Right renal pelvis (tissue), 4 donors: ENCODE data around the gene TPO. TPM values are rescaled to one million over a fixed set of nuclear protein-coding genes. Genes with fewer than 3 reads are reported as not detected.
"Not testable (repeated sequence)": the region's sequence is repeated elsewhere in the genome, so short reads cannot be mapped to it uniquely, and the experiment has no call there.

Experiments
- DNase-seq, 4 donors: peaks; one replicate each; pipeline ENCODE4 v3.0.0-alpha.2; 2013; ENCODE audit warnings: low read depth in 4 of 4, low spot score in 3 of 4, missing footprints in 1 of 4
- polyA plus RNA-seq, 4 donors: library from polyadenylated mRNA; unstranded; fragments of 120-200 nt; gene quantifications; one replicate each; pipeline ENCODE4 v1.2.1, GENCODE V29; 2013; ENCODE audit not compliant: insufficient read length in 4 of 4

Gene TPO
- polyA plus RNA-seq, 4 donors = 0.10 to 0.21 (median 0.17) TPM; not detected in 1

GRCh38 chr2:1481406-1482252, 68.4 kb downstream of the TPO start:
- no peak for DNase-seq

GRCh38 chr2:1482253-1482675, 69.0 kb downstream of the TPO start:
- DNase-seq = no peak

- no peak for DNase-seq
Measured at GRCh38 chr2:1482981-1483380, 69.7 kb downstream of the TPO start.

GRCh38 chr2:1483551-1483950, 70.3 kb downstream of the TPO start:
- DNase-seq = no peak

GRCh38 chr2:1484131-1484884, 71.0 kb downstream of the TPO start:
- DNase-seq = no peak

- no peak for DNase-seq
Measured at GRCh38 chr2:1486670-1487069, 73.4 kb downstream of the TPO start.

GRCh38 chr2:1487758-1488157, 74.5 kb downstream of the TPO start:
- no peak for DNase-seq

- DNase-seq = no peak
Measured at GRCh38 chr2:1488181-1488671, 75.0 kb downstream of the TPO start.

- DNase-seq = no peak
Measured at GRCh38 chr2:1488851-1489250, 75.6 kb downstream of the TPO start.

GRCh38 chr2:1489486-1489885, 76.2 kb downstream of the TPO start:
- no peak for DNase-seq

GRCh38 chr2:1490381-1490780, 77.1 kb downstream of the TPO start:
- not testable (repeated sequence) for DNase-seq

- DNase-seq = no peak
Measured at GRCh38 chr2:1491751-1492150, 78.5 kb downstream of the TPO start.

- DNase-seq = not testable (repeated sequence)
Measured at GRCh38 chr2:1492231-1492630, 79.0 kb downstream of the TPO start.

GRCh38 chr2:1492711-1493430, 79.6 kb downstream of the TPO start:
- DNase-seq = no peak

- no peak for DNase-seq
Measured at GRCh38 chr2:1493431-1494126, 80.3 kb downstream of the TPO start.

GRCh38 chr2:1494257-1494656, 81.0 kb downstream of the TPO start:
- DNase-seq = no peak

GRCh38 chr2:1494906-1495305, 81.6 kb downstream of the TPO start:
- DNase-seq = no peak

GRCh38 chr2:1495676-1496358, 82.6 kb downstream of the TPO start:
- no peak for DNase-seq

GRCh38 chr2:1496359-1496821, 83.1 kb downstream of the TPO start:
- no peak for DNase-seq

GRCh38 chr2:1497122-1497611, 83.9 kb downstream of the TPO start:
- no peak for DNase-seq
